Measurements from ENCODE around the gene CD36.

The CD36 gene

DNA sequence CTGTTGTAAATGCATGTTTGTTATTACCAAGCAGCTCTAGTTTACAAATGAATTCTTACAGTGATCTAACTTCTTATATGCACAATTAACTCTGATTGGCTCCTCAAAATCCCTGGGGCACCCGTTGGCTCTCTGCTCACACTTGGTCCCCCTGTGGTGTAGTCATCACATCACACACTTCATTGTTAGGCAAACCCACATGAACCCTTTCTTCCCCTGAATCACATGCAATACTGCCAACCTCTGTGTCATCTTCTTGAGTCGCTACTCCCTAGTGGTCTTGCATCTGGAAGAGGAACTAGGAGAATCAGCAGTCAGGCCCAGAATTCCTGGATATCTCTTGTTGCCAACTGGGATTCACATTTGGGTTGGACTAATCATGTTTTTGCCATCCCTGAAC lies 73.1 kb downstream of the CD36 start:
- H3K4me3 ChIP-seq (ENCODE audit: low read depth in 1 of 2, low read length in 2 of 2), result no peak overlapping the region
- H3K36me3 ChIP-seq (ENCODE audit: insufficient read depth, low read length), result no peaks in the 10 kb centered on the region
- H3K27me3 ChIP-seq (ENCODE audit: control insufficient read depth in 1 of 2, insufficient read depth in 2 of 2, low read length in 2 of 2), result no peaks in the 10 kb centered on the region
- no peaks in the 10 kb centered on the region for H3K4me1 ChIP-seq (ENCODE audit: insufficient read depth, low read length)
- no peak overlapping the region for H3K27ac ChIP-seq (ENCODE audit: low read depth, low read length)
- H3K9ac ChIP-seq (ENCODE audit: low read length), result no peak overlapping the region
- no peaks in the 10 kb centered on the region for H3K9me3 ChIP-seq (ENCODE audit: low read length)

DNA sequence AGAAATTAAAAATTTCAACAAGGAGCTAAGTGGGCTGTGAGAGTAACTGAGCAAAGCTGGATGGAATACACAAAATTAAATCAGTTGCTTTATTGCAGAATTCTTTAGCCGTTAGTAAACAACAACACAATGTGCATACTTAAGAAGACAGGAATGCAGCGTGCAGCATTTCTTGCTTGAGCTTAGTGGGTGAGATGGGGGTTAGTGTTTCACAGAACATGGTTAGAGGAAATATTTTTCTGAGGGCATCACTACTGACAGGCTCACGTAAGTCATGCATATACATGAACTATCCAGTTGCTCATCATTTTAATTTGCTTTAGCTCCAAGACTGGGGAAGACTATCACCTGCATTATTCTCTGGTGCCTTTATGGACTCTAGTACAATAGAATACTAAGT lies 80.8 kb downstream of the CD36 start:
- Histone ChIP-seq H3K9me3 (ENCODE audit: low read length) (no peaks in the 10 kb centered on the region), H3K36me3 (ENCODE audit: insufficient read depth, low read length) (no peaks in the 10 kb centered on the region), H3K4me1 (ENCODE audit: insufficient read depth, low read length) (peaks cover 31% of the 10 kb centered on the region), H3K4me3 (ENCODE audit: low read depth in 1 of 2, low read length in 2 of 2) (no peak overlapping the region), H3K9ac (ENCODE audit: low read length) (no peak overlapping the region), H3K27me3 (ENCODE audit: control insufficient read depth in 1 of 2, insufficient read depth in 2 of 2, low read length in 2 of 2) (no peaks in the 10 kb centered on the region), H3K27ac (ENCODE audit: low read depth, low read length) (no peak overlapping the region)

DNA sequence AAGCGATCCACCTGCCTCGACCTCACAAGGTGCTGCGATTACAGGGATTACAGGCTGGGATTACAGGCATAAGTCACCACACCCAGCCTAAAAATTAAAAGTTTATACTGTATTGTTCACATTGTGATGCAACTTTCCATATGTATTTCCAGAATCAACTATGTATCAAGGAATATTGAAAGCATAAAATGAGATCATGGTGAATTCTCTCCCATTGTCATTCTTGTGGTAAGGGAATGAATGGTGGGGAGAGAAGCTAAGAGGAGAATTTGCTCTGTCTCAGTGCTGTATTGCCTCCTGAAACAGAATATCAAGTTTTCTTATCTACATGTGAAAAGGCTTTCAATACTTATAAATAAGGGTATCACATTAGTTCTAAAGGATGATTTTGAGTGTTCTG lies 81.7 kb downstream of the CD36 start:
- H3K27me3 ChIP-seq (ENCODE audit: control insufficient read depth in 1 of 2, insufficient read depth in 2 of 2, low read length in 2 of 2), result no peaks in the 10 kb centered on the region
- no peaks in the 10 kb centered on the region for H3K9me3 ChIP-seq (ENCODE audit: low read length)
- H3K9ac ChIP-seq (ENCODE audit: low read length), result no peak overlapping the region
- no peak overlapping the region for H3K27ac ChIP-seq (ENCODE audit: low read depth, low read length)
- H3K4me1 ChIP-seq (ENCODE audit: insufficient read depth, low read length), result peaks cover 38% of the 10 kb centered on the region
- no peaks in the 10 kb centered on the region for H3K36me3 ChIP-seq (ENCODE audit: insufficient read depth, low read length)
- H3K4me3 ChIP-seq (ENCODE audit: low read depth in 1 of 2, low read length in 2 of 2), result no peak overlapping the region

DNA sequence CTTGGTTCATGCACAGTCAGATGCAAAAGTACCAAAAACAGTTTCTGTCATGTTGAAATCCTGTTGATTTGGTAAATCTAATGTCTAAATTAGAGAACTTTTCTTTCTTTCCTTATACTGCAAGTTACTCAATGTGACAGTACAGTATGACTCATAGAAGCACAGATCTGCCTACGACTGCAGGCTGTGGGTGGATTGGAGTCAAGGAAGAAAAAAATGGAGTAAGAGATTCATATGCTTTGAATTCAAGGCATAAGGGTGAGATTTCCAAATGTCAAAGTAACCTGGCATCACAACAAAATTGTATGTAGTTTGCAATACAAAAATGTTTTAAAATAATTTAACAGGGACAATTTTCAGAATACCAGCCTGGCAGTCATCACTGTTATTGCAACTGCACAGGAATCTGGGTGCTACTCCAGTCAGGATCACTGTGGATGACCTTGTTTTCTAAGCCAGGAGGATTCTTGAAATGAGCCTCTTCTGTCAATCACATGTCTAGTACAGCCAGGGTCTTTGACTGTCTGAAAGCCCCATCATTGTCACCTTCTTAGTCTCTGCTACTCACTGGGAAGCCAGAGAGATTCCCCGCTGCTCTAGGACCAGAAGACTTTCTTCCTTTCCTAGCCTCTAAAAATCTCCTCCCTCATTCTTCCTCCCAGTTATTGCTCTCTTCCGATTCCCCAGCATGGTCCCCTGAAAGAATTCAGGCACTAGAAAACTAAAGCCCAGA lies 83.6 kb downstream of the CD36 start:
- Histone ChIP-seq H3K4me3 (ENCODE audit: low read depth in 1 of 2, low read length in 2 of 2) (no peak overlapping the region), H3K9me3 (ENCODE audit: low read length) (no peaks in the 10 kb centered on the region), H3K27ac (ENCODE audit: low read depth, low read length) (peak overlapping the region; percentile 63), H3K36me3 (ENCODE audit: insufficient read depth, low read length) (no peaks in the 10 kb centered on the region), H3K4me1 (ENCODE audit: insufficient read depth, low read length) (peaks cover 38% of the 10 kb centered on the region), H3K27me3 (ENCODE audit: control insufficient read depth in 1 of 2, insufficient read depth in 2 of 2, low read length in 2 of 2) (no peaks in the 10 kb centered on the region), H3K9ac (ENCODE audit: low read length) (no peak overlapping the region)

DNA sequence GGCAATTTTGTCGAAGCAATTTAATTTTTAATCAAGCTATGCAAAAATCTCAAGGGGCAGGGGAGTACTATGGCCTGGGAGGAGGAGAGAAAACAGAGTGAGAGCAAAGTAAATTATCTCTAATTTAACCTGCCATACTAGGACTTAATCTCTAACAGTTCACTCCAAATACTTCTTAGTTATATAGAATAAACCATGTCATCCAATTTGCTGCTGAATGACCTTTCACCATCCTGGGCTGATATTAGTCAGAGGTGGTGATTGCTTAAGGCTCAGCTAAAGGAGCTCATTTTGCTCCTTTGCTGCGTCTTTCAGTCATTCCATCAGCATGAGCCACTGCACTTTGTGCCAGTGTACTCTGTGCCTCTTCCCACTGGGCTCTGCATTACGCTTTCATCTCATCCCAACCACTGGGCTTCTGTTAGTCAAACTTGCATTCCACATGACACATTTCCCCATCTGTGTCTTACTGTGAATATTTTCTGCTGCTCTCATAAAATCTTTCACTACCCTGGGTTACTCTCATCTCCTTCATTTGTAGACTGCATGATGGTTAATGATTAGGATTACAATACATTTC lies 84.3 kb downstream of the CD36 start:
- H3K27ac ChIP-seq (ENCODE audit: low read depth, low read length), result peak overlapping the region; percentile 63

DNA sequence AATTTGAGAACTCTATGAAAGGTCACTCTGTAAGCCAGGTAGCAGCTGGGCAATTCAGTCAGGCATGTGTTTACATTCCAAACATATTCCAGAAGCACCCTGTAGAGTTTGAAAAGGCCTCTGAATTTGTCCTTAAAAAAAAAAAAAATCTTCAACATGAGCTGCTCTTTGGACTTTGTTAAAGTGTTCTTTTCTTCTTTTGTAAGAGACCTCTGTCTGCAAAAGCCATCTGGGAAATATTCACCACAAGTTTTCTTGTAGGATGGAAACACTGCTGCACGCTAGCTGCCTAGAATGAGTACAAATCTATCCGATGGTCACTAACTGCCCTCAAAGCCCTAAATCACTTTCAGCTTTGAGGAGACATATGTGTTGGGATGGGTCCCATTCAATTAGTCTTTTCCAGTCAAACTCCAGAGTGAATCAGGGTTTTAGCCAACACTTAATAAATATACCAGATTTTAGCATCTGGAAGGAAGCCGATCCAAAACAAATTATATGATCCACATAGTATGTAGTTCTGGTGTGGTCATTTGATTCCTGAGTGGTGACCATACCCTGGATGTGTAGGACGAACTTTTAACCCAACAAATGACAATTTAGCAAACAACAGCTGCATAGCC lies 85.9 kb downstream of the CD36 start:
- Histone ChIP-seq H3K27ac (ENCODE audit: low read depth, low read length) (no peak overlapping the region), H3K4me1 (ENCODE audit: insufficient read depth, low read length) (peaks cover 38% of the 10 kb centered on the region), H3K36me3 (ENCODE audit: insufficient read depth, low read length) (no peaks in the 10 kb centered on the region), H3K4me3 (ENCODE audit: low read depth in 1 of 2, low read length in 2 of 2) (no peak overlapping the region), H3K9me3 (ENCODE audit: low read length) (no peaks in the 10 kb centered on the region), H3K9ac (ENCODE audit: low read length) (no peak overlapping the region), H3K27me3 (ENCODE audit: control insufficient read depth in 1 of 2, insufficient read depth in 2 of 2, low read length in 2 of 2) (no peaks in the 10 kb centered on the region)

More for the DNA sequence above, 84.3 kb downstream of the CD36 start:
- H3K27me3 ChIP-seq (ENCODE audit: control insufficient read depth in 1 of 2, insufficient read depth in 2 of 2, low read length in 2 of 2), result no peaks in the 10 kb centered on the region
- H3K4me1 ChIP-seq (ENCODE audit: insufficient read depth, low read length), result peaks cover 38% of the 10 kb centered on the region
- no peak overlapping the region for H3K4me3 ChIP-seq (ENCODE audit: low read depth in 1 of 2, low read length in 2 of 2)
- no peak overlapping the region for H3K9ac ChIP-seq (ENCODE audit: low read length)
- H3K36me3 ChIP-seq (ENCODE audit: insufficient read depth, low read length), result no peaks in the 10 kb centered on the region
- H3K9me3 ChIP-seq (ENCODE audit: low read length), result no peaks in the 10 kb centered on the region

DNA sequence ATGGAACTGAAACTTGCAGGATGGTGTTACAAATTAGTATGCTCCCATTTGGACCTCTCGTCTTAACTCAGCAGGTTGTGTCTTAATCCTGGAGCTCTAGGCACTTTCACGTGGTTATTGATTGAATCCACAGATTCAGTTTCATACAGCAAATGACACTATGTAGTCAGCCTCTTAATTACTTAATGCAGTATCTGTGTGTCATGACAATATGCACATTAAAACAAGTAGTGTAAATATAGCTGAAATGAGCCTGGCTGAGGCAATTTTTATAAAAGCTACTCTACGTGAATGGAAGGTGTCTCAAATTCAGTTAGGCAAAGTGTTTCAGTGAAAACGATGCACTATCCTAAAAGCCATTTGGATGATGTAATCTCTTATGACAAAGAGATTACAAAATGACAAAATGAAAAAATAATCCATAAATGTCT lies 86.8 kb downstream of the CD36 start:
- H3K4me3 ChIP-seq (ENCODE audit: low read depth in 1 of 2, low read length in 2 of 2), result no peak overlapping the region
- H3K27ac ChIP-seq (ENCODE audit: low read depth, low read length), result no peak overlapping the region
- no peak overlapping the region for H3K9ac ChIP-seq (ENCODE audit: low read length)
- no peaks in the 10 kb centered on the region for H3K36me3 ChIP-seq (ENCODE audit: insufficient read depth, low read length)
- no peaks in the 10 kb centered on the region for H3K9me3 ChIP-seq (ENCODE audit: low read length)
- H3K4me1 ChIP-seq (ENCODE audit: insufficient read depth, low read length), result peaks cover 38% of the 10 kb centered on the region
- H3K27me3 ChIP-seq (ENCODE audit: control insufficient read depth in 1 of 2, insufficient read depth in 2 of 2, low read length in 2 of 2), result no peaks in the 10 kb centered on the region

Data from muscle layer of colon (tissue), 2 donors.